GM21390 (cell line): ENCODE data around the gene RBBP6.
"Not testable (repeated sequence)": the region's sequence is repeated elsewhere in the genome, so short reads cannot be mapped to it uniquely, and the experiment has no call there.

Source experiments
- ATAC-seq: cut with Tn5 transposase; IDR thresholded peaks from one replicate; pipeline ENCODE4 v1.9.1; 2021; ENCODE audit not compliant: unreplicated experiment

Gene RBBP6

GRCh38 chr16:24568392-24568791, 29.0 kb downstream of the RBBP6 start:
- ATAC-seq: no peak

DNA sequence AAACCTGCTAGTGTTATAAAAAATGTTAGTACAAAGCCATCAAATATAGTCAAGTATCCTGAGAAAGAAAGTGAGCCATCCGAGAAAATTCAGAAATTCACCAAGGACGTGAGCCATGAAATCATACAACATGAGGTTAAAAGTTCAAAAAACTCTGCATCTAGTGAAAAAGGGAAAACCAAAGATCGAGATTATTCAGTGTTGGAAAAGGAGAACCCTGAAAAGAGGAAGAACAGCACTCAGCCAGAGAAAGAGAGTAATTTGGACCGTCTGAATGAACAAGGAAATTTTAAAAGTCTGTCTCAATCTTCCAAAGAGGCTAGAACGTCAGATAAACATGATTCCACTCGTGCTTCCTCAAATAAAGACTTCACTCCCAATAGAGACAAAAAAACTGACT, 31.7 kb downstream of the RBBP6 start:
- ATAC-seq: no peak

GRCh38 chr16:24572069-24572468, 32.7 kb downstream of the RBBP6 start:
- ATAC-seq: no peak

DNA sequence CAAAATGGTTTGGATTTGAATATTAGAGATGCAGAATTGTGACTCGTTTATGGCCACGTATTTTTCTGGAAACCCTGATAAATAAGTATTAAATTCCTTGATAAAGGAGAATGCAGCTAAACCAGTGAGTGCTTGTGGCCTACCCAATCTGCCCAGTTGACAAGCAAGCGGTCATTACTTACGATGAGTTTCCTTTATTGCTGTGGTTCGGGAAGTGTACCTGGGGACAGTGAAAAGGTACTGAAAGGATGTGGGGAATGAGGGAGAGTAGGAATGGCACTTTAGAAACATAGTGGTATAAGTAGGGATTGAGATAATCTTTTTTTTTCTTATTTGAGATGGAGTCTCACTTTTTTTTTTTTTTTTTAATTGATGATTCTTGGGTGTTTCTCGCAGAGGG, 33.8 kb downstream of the RBBP6 start:
- no peak for ATAC-seq

- ATAC-seq: not testable (repeated sequence)
These were observed 35.4 kb downstream of the RBBP6 start for GRCh38 chr16:24574515-24575485.

DNA sequence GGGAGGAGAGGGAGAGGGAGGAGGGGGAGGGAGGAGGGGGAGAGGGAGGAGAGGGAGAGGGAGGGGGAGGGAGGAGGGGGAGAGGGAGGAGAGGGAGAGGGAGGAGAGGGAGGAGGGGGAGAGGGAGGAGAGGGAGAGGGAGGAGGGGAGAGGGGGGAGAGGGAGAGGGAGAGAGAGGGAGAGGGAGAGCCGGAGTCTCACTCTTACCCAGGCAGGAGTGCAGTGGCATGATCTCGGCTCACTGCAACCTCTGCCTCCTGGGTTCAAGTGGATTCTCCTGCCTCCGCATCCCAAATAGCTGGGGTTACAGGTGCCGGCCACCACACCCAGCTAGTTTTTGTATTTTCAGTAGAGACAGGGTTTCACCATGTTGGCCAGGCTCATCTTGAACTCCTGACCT, 36.4 kb downstream of the RBBP6 start:
- not testable (repeated sequence) for ATAC-seq

GRCh38 chr16:24577167-24577566, 37.8 kb downstream of the RBBP6 start:
- no peak for ATAC-seq

GRCh38 chr16:24580665-24581064, 41.3 kb downstream of the RBBP6 start:
- no peak for ATAC-seq

GRCh38 chr16:24583494-24583893, 44.1 kb downstream of the RBBP6 start:
- no peak for ATAC-seq

- no peak for ATAC-seq
These were observed 50.6 kb downstream of the RBBP6 start for GRCh38 chr16:24589997-24590396.

DNA sequence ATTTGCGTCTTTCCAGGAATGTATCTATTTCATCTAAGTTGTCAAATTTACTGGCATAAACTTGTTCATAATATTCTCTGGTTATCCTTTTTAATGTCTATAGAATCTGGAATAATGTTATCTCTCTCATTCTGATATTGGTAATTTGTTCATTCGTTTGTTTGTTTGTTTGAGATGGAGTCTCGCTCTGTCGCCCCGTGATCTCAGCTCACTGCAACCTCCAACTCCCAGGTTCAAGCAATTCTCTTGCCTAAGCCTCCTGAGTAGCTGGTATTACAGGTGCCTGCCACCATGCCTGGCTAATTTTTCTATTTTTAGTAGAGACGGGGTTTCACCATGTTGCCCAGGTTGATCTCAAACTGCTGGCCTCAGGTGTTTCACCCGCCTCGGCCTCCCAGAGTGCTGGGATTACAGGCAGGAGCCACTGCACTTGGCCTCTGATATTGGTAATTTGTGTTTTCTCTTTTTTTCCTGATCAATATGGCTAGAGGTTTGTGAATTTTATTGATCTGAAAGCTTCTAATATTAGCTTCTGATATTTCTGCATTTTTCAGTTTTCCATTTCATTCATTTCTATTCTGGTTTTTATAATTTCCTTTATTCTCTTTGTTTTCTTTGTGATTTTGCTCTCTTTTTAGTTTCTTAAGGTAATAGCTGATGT, 59.5 kb downstream of the RBBP6 start:
- no peak for ATAC-seq

GRCh38 chr16:24609417-24609739, 70.0 kb downstream of the RBBP6 start:
- ATAC-seq: no peak

GRCh38 chr16:24609740-24610415, 70.5 kb downstream of the RBBP6 start:
- no peak for ATAC-seq

DNA sequence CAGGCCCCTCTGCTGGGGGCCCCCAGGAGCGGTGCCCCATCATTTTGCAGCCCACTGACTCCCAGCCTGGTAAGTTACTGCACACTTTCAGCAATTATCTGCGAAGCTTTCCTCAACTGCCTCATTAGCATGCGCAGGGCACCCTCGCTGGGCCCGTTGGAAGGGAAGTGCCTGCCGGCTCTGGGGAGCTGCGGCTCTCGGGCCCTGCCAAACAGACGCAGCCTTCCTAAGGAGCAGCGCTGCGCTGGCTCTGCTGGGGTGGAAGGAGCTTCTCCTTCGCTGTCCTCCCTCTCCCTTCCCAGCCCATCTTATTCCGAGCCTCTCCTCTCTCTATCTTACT, 71.0 kb downstream of the RBBP6 start:
- no peak for ATAC-seq

DNA sequence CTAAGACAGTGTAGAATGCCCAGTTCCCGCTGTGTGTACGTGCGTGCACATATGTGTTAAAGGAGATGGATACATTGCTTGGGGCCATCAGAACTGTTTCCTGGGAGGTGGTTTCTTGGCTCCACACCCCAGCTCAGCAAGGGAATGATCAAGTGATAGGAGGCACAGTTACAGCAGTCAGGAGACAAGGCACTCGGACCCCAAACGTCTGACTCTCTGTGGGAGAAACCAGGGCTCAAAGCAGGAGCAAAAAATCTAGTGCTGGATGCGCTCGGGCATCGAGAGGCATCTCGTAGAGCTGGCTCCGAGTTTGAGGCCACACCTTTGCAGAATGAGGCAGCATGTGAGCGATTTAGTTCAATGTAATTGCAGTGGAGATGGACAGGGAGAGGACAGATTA, 71.9 kb downstream of the RBBP6 start:
- no peak for ATAC-seq

DNA sequence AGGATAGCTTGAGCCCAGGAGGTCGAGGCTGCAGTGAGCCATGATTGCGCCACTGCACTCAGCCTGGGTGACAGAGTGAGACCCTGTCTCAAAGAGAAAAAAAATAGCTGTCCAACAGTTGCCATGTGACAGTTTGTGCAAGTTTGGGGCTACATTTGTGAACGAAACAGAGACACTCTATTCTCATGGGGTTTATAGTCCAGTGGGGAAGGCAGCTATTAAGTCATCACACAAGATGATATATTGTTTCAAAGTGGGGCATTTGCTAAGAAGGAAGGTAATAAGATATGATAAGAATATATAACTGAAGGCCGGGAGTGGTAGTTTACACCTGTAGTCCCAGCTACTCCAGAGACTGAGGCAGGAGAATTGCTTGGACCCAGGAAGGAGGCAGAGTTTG, 73.3 kb downstream of the RBBP6 start:
- no peak for ATAC-seq

DNA sequence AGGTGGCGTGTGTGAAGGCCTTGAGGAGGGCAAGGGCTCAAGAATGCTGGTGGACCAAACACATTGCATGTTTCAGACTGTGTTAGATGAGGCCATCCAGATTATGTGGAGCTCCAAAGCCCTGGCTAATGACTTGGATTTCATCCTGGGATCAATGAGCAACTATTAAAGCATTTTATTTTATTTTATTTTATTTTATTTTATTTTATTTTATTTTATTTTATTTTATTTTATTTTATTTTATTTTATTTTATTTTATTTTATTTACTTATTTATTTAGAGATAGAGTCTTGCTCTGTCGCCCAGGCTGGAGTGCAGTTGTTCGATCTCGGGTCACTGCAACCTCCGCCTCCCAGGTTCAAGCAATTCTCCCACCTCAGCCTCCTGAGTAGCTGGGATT, 73.9 kb downstream of the RBBP6 start:
- not testable (repeated sequence) for ATAC-seq

- no peak for ATAC-seq
These were observed 78.1 kb downstream of the RBBP6 start for GRCh38 chr16:24617502-24617901.
